ENCODE data around the gene FAP. TPM values are rescaled to one million over a fixed set of nuclear protein-coding genes. Genes with fewer than 3 reads are reported as not detected.

The FAP gene
- total and polyA plus RNA-seq, 2 experiments from 2014 or later = 200 to 269 TPM

GRCh38 chr2:162221064-162221463 is 22.2 kb downstream of the FAP start:
- no peak overlapping the region for H3K27ac ChIP-seq
- peaks cover 24% of the 10 kb centered on the region for H3F3A ChIP-seq (ENCODE audit: insufficient read depth)
- no peaks in the 10 kb centered on the region for H3K9me2 ChIP-seq (ENCODE audit: insufficient read depth)
- no peaks in the 10 kb centered on the region for H4K20me1 ChIP-seq (ENCODE audit: insufficient read depth)
- WGBS, 2 experiments (ENCODE audit: low coverage in 1 of 2, low lambda C conversion rate in 2 of 2, missing lambda C conversion rate in 2 of 2) = 68 to 69% methylated on average over 11 of the region's 11 CpGs
- H3K79me2 ChIP-seq (ENCODE audit: insufficient read depth) = peaks cover 46% of the 10 kb centered on the region
- H3K4me2 ChIP-seq (ENCODE audit: unreplicated experiment) = no peak overlapping the region
- H3K9ac ChIP-seq = no peak overlapping the region
- peaks cover 16% of the 10 kb centered on the region for H3K4me1 ChIP-seq (ENCODE audit: insufficient read depth)
- peaks cover 79% of the 10 kb centered on the region for H3K36me3 ChIP-seq (ENCODE audit: low read depth)
- no peak overlapping the region for H2AFZ ChIP-seq
- in situ Hi-C loops (cut with MboI) = loop anchor here (5.0 kb wide), 1 partner anchor 76 kb away; no protein-coding TSS in a partner anchor
- no peak for TF ChIP-seq EZH2 (IDR thresholded peaks at IDR 0.05; ENCODE audit: insufficient read depth, poor library complexity, severe bottlenecking)
- no peak for TF ChIP-seq EZH2phosphoT487 (IDR thresholded peaks at IDR 0.05; ENCODE audit: insufficient read depth, low read depth)
- H3K27me3 ChIP-seq (replicated peaks; ENCODE audit: insufficient read depth) = no peaks in the 10 kb centered on the region
- no peak overlapping the region for H3K4me3 ChIP-seq
- DNase-seq = peak; percentile 76
- no peaks in the 10 kb centered on the region for H3K9me3 ChIP-seq (ENCODE audit: low read depth)

GRCh38 chr2:162220368-162220767 is 22.9 kb downstream of the FAP start:
- no peak overlapping the region for H3K27ac ChIP-seq
- peaks cover 28% of the 10 kb centered on the region for H3F3A ChIP-seq (ENCODE audit: insufficient read depth)
- peaks cover 79% of the 10 kb centered on the region for H3K36me3 ChIP-seq (ENCODE audit: low read depth)
- in situ Hi-C loops (cut with MboI) = loop anchor here (5.0 kb wide), 1 partner anchor 77 kb away; no protein-coding TSS in a partner anchor
- H4K20me1 ChIP-seq (ENCODE audit: insufficient read depth) = no peaks in the 10 kb centered on the region
- no peaks in the 10 kb centered on the region for H3K9me2 ChIP-seq (ENCODE audit: insufficient read depth)
- H2AFZ ChIP-seq = no peak overlapping the region
- DNase-seq = no peak
- no peak overlapping the region for H3K4me3 ChIP-seq
- 52 to 63% methylated on average over 1 of the region's 1 CpG for WGBS, 2 experiments (ENCODE audit: low coverage in 1 of 2, low lambda C conversion rate in 2 of 2, missing lambda C conversion rate in 2 of 2)
- no peak overlapping the region for H3K9ac ChIP-seq
- H3K27me3 ChIP-seq (replicated peaks; ENCODE audit: insufficient read depth) = no peaks in the 10 kb centered on the region
- no peaks in the 10 kb centered on the region for H3K9me3 ChIP-seq (ENCODE audit: low read depth)
- H3K4me1 ChIP-seq (ENCODE audit: insufficient read depth) = peaks cover 16% of the 10 kb centered on the region
- no peak for TF ChIP-seq EZH2phosphoT487 (IDR thresholded peaks at IDR 0.05; ENCODE audit: insufficient read depth, low read depth)
- no peak for TF ChIP-seq EZH2 (IDR thresholded peaks at IDR 0.05; ENCODE audit: insufficient read depth, poor library complexity, severe bottlenecking)
- H3K4me2 ChIP-seq (ENCODE audit: unreplicated experiment) = no peak overlapping the region
- H3K79me2 ChIP-seq (ENCODE audit: insufficient read depth) = peaks cover 39% of the 10 kb centered on the region

- Histone ChIP-seq H3K79me2 (ENCODE audit: insufficient read depth) (peaks cover 30% of the 10 kb centered on the region), H3K9me3 (ENCODE audit: low read depth) (no peaks in the 10 kb centered on the region), H3K4me1 (ENCODE audit: insufficient read depth) (peaks cover 16% of the 10 kb centered on the region), H3K9ac (no peak overlapping the region; the same call in 1 of the 2 replicates), H3F3A (ENCODE audit: insufficient read depth) (peaks cover 27% of the 10 kb centered on the region), H3K27me3 (replicated peaks; ENCODE audit: insufficient read depth) (no peaks in the 10 kb centered on the region), H3K27ac (no peak overlapping the region), H3K4me3 (no peak overlapping the region), H4K20me1 (ENCODE audit: insufficient read depth) (no peaks in the 10 kb centered on the region), H2AFZ (no peak overlapping the region), H3K9me2 (ENCODE audit: insufficient read depth) (no peaks in the 10 kb centered on the region), H3K4me2 (ENCODE audit: unreplicated experiment) (no peak overlapping the region), H3K36me3 (ENCODE audit: low read depth) (peaks cover 79% of the 10 kb centered on the region)
- no peak for TF ChIP-seq EZH2 (IDR thresholded peaks at IDR 0.05; ENCODE audit: insufficient read depth, poor library complexity, severe bottlenecking)
- TF ChIP-seq EZH2phosphoT487 (IDR thresholded peaks at IDR 0.05; ENCODE audit: insufficient read depth, low read depth) = no peak
- in situ Hi-C loops (cut with MboI) = no loop called here
- no peak for DNase-seq
- 37 to 40% methylated on average over 4 of the region's 4 CpGs for WGBS, 2 experiments (ENCODE audit: low coverage in 1 of 2, low lambda C conversion rate in 2 of 2, missing lambda C conversion rate in 2 of 2)
Measured at GRCh38 chr2:162219426-162219825, 23.8 kb downstream of the FAP start.

- DNase-seq = peak; percentile 22
- no peak overlapping the region for H3K27ac ChIP-seq
- no peaks in the 10 kb centered on the region for H3K27me3 ChIP-seq (replicated peaks; ENCODE audit: insufficient read depth)
- H3K4me1 ChIP-seq (ENCODE audit: insufficient read depth) = peaks cover 16% of the 10 kb centered on the region
- in situ Hi-C loops (cut with MboI) = no loop called here
- H3K9me3 ChIP-seq (ENCODE audit: low read depth) = no peaks in the 10 kb centered on the region
- H2AFZ ChIP-seq = no peak overlapping the region
- peaks cover 87% of the 10 kb centered on the region for H3K36me3 ChIP-seq (ENCODE audit: low read depth)
- WGBS, 2 experiments (ENCODE audit: low coverage in 1 of 2, low lambda C conversion rate in 2 of 2, missing lambda C conversion rate in 2 of 2) = 57 to 75% methylated on average over 1 of the region's 1 CpG
- H4K20me1 ChIP-seq (ENCODE audit: insufficient read depth) = no peaks in the 10 kb centered on the region
- no peak overlapping the region for H3K9ac ChIP-seq
- H3K9me2 ChIP-seq (ENCODE audit: insufficient read depth) = no peaks in the 10 kb centered on the region
- no peak overlapping the region for H3K4me2 ChIP-seq (ENCODE audit: unreplicated experiment)
- H3K79me2 ChIP-seq (ENCODE audit: insufficient read depth) = peaks cover 16% of the 10 kb centered on the region
- no peak for TF ChIP-seq EZH2phosphoT487 (IDR thresholded peaks at IDR 0.05; ENCODE audit: insufficient read depth, low read depth)
- no peak for TF ChIP-seq EZH2 (IDR thresholded peaks at IDR 0.05; ENCODE audit: insufficient read depth, poor library complexity, severe bottlenecking)
- H3F3A ChIP-seq (ENCODE audit: insufficient read depth) = peaks cover 46% of the 10 kb centered on the region
- no peak overlapping the region for H3K4me3 ChIP-seq
Measured at GRCh38 chr2:162217598-162217997, 25.6 kb downstream of the FAP start.

- TF ChIP-seq EZH2 (IDR thresholded peaks at IDR 0.05; ENCODE audit: insufficient read depth, poor library complexity, severe bottlenecking) = no peak
- TF ChIP-seq EZH2phosphoT487 (IDR thresholded peaks at IDR 0.05; ENCODE audit: insufficient read depth, low read depth) = no peak
- peaks cover 87% of the 10 kb centered on the region for H3K36me3 ChIP-seq (ENCODE audit: low read depth)
- H3K79me2 ChIP-seq (ENCODE audit: insufficient read depth) = peaks cover 8% of the 10 kb centered on the region
- H3K9ac ChIP-seq = no peak overlapping the region
- H3K9me2 ChIP-seq (ENCODE audit: insufficient read depth) = no peaks in the 10 kb centered on the region
- H3F3A ChIP-seq (ENCODE audit: insufficient read depth) = peaks cover 55% of the 10 kb centered on the region
- H3K27me3 ChIP-seq (replicated peaks; ENCODE audit: insufficient read depth) = no peaks in the 10 kb centered on the region
- no peak overlapping the region for H3K27ac ChIP-seq
- DNase-seq = no peak
- peaks cover 31% of the 10 kb centered on the region for H3K4me1 ChIP-seq (ENCODE audit: insufficient read depth)
- no peaks in the 10 kb centered on the region for H3K9me3 ChIP-seq (ENCODE audit: low read depth)
- in situ Hi-C loops (cut with MboI) = no loop called here
- H3K4me2 ChIP-seq (ENCODE audit: unreplicated experiment) = no peak overlapping the region
- WGBS, 2 experiments (ENCODE audit: low coverage in 1 of 2, low lambda C conversion rate in 2 of 2, missing lambda C conversion rate in 2 of 2) = 98 to 99% methylated on average over 3 of the region's 3 CpGs
- H3K4me3 ChIP-seq = no peak overlapping the region
- no peak overlapping the region for H2AFZ ChIP-seq
- no peaks in the 10 kb centered on the region for H4K20me1 ChIP-seq (ENCODE audit: insufficient read depth)
Measured at GRCh38 chr2:162215162-162215561, 28.1 kb downstream of the FAP start.

Measured in GM23248 (cell line).